Esophagus squamous epithelium (tissue), 5 donors: ENCODE measurements around the gene MAGI1. TPM values are rescaled to one million over a fixed set of nuclear protein-coding genes. Genes with fewer than 3 reads are reported as not detected.

Experiments used
- DNase-seq: peaks from one replicate; lab custom pipeline; 2025; lab: John Stamatoyannopoulos, UW
- H3K27ac ChIP-seq, 4 donors: fragments of 200-600 bp; sonication (generic); one replicate each; pipeline ENCODE4 v1.5.1; 2016 to 2019; ENCODE audit warnings: mild to moderate bottlenecking in 1 of 4
- H3K27me3 ChIP-seq, 4 donors: fragments of 200-600 bp; sonication (generic); 1 replicate in 3 of 4; 2 replicates in 1 of 4; pipeline versions ENCODE4 v1.5.1 to v1.6.0; 2017 to 2021; ENCODE audit warnings: antibody characterized with exemption in 1 of 4
- H3K36me3 ChIP-seq, 3 donors: fragments of 200-600 bp; sonication (generic); one replicate each; pipeline ENCODE4 v1.5.1; 2016 to 2019
- H3K4me1 ChIP-seq, 3 donors: fragments of 200-600 bp; sonication (generic); one replicate each; pipeline ENCODE4 v1.5.1; 2017 to 2019
- H3K4me3 ChIP-seq, 4 donors: fragments of 200-600 bp; sonication (generic); 1 replicate in 3 of 4; 2 replicates in 1 of 4; pipeline ENCODE4 v1.5.1; 2016 to 2019; ENCODE audit warnings: mild to moderate bottlenecking in 2 of 4, moderate library complexity in 1 of 4
- H3K9me3 ChIP-seq, 3 donors: fragments of 200-600 bp; sonication (generic); one replicate each; pipeline ENCODE4 v1.5.1; 2016 to 2019
- CTCF ChIP-seq, 6 experiments: fragments of 450-650 bp in 4 of 6; fragments of 200-600 bp in 2 of 6; sonication (generic) in 2 of 6; IDR thresholded peaks; one replicate each; pipeline ENCODE4 v1.5.1; 2016 to 2019; ENCODE audit warnings: antibody characterized with exemption in 6 of 6, mild to moderate bottlenecking in 4 of 6, moderate library complexity in 4 of 6
- POLR2A ChIP-seq, 4 donors: fragments of 450-650 bp; IDR thresholded peaks; one replicate each; pipeline ENCODE4 v1.6.1; 2017; ENCODE audit warnings: antibody characterized with exemption in 4 of 4, mild to moderate bottlenecking in 4 of 4, moderate library complexity in 3 of 4
- WGBS, 2 donors: methylation state at CpG; one replicate each; pipeline ENCODE4 v1.1.5; 2018; 5-methylcytosine and 5-hydroxymethylcytosine counted together
- intact Hi-C: fragments of 100-400 bp; cut with DNase I; formaldehyde crosslinking; loops from one replicate; pipeline ENCODE4 v1.15.0; 2022
- total RNA-seq, 4 donors: library from RNA; depleted of rRNA; stranded (reverse); fragments of >200 nt; gene quantifications; one replicate each; pipeline ENCODE4 v1.1.0, GENCODE V29; 2016
- donor health status: DM: yes; HTN: yes; CAD: no.

Gene MAGI1
- total RNA-seq, 4 donors from 2014 or later: 12.0 to 28.2 (median 21.1) TPM

- DNase-seq: no peak
- H3K27me3 ChIP-seq: no peaks in the 10 kb centered on the region
- no peaks in the 10 kb centered on the region for H3K9me3 ChIP-seq
- no peaks in the 10 kb centered on the region for H3K36me3 ChIP-seq
- TF ChIP-seq CTCF (IDR thresholded peaks at IDR 0.05): no peak
- TF ChIP-seq POLR2A (IDR thresholded peaks at IDR 0.05): no peak
- 46 to 53% methylated on average over 3 to 4 of the region's 4 CpGs for WGBS, 2 donors
- H3K4me1 ChIP-seq: no peaks in the 10 kb centered on the region
- no peak overlapping the region for H3K27ac ChIP-seq
- intact Hi-C loops: no loop called here
- H3K4me3 ChIP-seq: no peak overlapping the region
Observed at GRCh38 chr3:65811086-65811761, 227.5 kb downstream of the MAGI1 start.

DNA sequence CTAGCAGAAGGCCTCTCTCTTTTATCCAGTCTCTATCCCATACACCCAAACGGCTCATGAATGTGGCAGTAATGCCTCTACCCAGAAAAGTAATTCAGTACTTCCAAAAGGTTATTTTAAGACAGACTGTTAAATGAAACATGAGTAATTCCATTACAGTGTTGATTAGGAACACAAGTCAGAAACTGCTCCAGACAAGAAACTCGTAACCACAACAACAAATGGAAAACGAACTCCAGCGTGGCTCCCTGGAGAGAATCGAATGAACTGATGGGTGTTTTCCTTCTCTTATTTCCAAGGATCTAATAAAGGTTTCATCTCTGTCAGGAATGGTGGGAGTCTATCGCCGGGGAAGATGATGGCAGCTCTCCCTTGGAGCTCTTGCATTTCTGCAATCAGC, 228.4 kb downstream of the MAGI1 start:
- Histone ChIP-seq H3K4me1 (no peaks in the 10 kb centered on the region), H3K36me3 (no peaks in the 10 kb centered on the region), H3K9me3 (no peaks in the 10 kb centered on the region), H3K27ac (no peak overlapping the region), H3K27me3 (no peaks in the 10 kb centered on the region), H3K4me3 (no peak overlapping the region)
- TF ChIP-seq POLR2A (IDR thresholded peaks at IDR 0.05) (no peak), CTCF (IDR thresholded peaks at IDR 0.05) (no peak)
- intact Hi-C loops: no loop called here
- DNase-seq: no peak
- 83 to 87% methylated on average over 7 of the region's 7 CpGs for WGBS, 2 donors

DNA sequence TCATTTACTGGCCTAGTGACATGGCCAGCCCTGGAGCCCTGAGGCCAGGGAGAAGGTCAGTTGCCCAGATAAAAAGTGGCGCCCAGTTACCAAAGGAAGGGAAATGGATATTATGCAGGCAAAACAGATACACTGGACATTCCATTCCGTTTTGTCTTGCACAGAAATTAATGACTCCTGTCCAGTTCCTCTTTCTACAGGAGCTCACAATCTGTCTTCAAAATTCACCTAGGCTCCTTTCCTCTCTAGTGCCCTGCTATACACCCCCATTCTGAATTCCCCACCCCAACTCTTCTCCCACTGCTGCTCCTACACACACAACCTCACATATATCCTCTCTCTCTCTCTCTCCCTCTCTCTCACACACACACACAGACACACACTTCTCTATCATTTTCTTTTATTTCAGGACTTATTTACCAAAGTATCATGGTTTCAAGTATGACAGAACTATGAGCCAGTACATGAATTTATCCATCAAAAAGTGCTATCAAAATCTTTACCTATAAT, 229.0 kb downstream of the MAGI1 start:
- DNase-seq: no peak
- intact Hi-C loops: no loop called here
- Histone ChIP-seq H3K4me3 (no peak overlapping the region), H3K9me3 (no peaks in the 10 kb centered on the region), H3K36me3 (no peaks in the 10 kb centered on the region), H3K27me3 (no peaks in the 10 kb centered on the region), H3K4me1 (no peaks in the 10 kb centered on the region), H3K27ac (no peak overlapping the region)
- WGBS, 2 donors: 44 to 86% methylated on average over 2 of the region's 2 CpGs
- no peak for TF ChIP-seq POLR2A (IDR thresholded peaks at IDR 0.05)
- no peak for TF ChIP-seq CTCF (IDR thresholded peaks at IDR 0.05)

DNA sequence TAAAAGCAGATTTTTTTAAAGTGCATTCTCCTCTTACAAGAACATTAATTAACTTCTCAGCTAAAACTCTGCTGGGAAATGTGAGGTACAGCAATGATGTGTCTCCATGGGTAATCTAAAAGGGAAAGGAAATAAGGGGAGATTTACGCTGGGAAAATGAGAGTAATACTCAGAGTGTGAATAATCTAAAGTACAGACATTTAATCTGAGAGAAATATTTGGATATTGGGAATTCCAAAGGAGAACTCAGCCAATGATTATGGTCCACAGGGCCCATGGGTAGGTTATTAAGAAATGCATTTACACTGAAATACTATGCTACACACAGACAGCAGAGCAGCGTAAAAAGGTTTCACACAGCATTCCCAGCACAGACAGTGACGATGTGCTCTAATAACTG, 229.9 kb downstream of the MAGI1 start:
- 82 to 96% methylated on average over 3 of the region's 3 CpGs for WGBS, 2 donors
- H3K9me3 ChIP-seq: no peaks in the 10 kb centered on the region
- no peaks in the 10 kb centered on the region for H3K4me1 ChIP-seq
- H3K4me3 ChIP-seq: no peak overlapping the region
- H3K36me3 ChIP-seq: no peaks in the 10 kb centered on the region
- TF ChIP-seq CTCF (IDR thresholded peaks at IDR 0.05) (no peak), POLR2A (IDR thresholded peaks at IDR 0.05) (no peak)
- intact Hi-C loops: no loop called here
- no peaks in the 10 kb centered on the region for H3K27me3 ChIP-seq
- H3K27ac ChIP-seq: no peak overlapping the region
- no peak for DNase-seq

DNA sequence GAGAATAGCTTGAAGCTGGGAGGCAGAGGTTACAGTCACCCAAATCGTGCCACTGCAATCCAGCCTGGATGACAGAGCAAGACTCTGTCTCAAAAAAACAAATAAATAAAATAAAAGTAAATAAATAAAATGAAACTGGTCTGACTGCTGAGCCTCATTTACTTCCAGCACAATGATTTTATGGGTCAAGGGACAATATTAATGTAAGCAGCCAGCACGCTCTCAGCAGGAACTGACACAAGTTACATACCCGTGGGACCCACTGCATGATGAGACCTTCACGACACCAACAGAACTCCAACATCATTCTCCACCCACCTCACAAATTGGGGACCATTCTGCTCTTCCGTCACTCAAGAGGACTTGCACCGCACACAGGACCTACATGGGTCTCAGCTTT, 230.3 kb downstream of the MAGI1 start:
- Histone ChIP-seq H3K4me1 (no peaks in the 10 kb centered on the region), H3K36me3 (no peaks in the 10 kb centered on the region), H3K27ac (no peak overlapping the region), H3K9me3 (no peaks in the 10 kb centered on the region), H3K4me3 (no peak overlapping the region), H3K27me3 (no peaks in the 10 kb centered on the region)
- TF ChIP-seq CTCF (IDR thresholded peaks at IDR 0.05) (no peak), POLR2A (IDR thresholded peaks at IDR 0.05) (no peak)
- no peak for DNase-seq
- 74 to 75% methylated on average over 6 of the region's 6 CpGs for WGBS, 2 donors
- intact Hi-C loops: no loop called here
